ENCODE measurements around the gene CLDN8. TPM values are rescaled to one million over a fixed set of nuclear protein-coding genes. Genes with fewer than 3 reads are reported as not detected.
A peak's percentile ranks its signal among the peaks of the same experiment; 100 is the strongest.

The CLDN8 gene
- not detected for total RNA-seq

- DNase-seq (no peak), ATAC-seq (ENCODE audit: low read depth) (no peak)
- POLR2A ChIA-PET, result no interaction called here
- Mint-ChIP-seq H3K9me3 (no peaks in the 10 kb centered on the region), H3K4me1 (no peaks in the 10 kb centered on the region), H3K4me3 (no peak within 1 kb of the TSS), H3K27me3 (no peaks in the 10 kb centered on the region), H3K27ac (no peak within 1 kb of the TSS), H3K36me3 (no peaks in the 10 kb centered on the region)
Measured at GRCh38 chr21:30216041-30216723, at the start of gene CLDN8. CLDN8 (minus strand) TSS chr21:30216097; CDS start chr21:30215925, 172 bp downstream.

GRCh38 chr21:30257773-30258172 lies 41.9 kb upstream of the CLDN8 start:
- ATAC-seq (ENCODE audit: low read depth), result no peak
- Mint-ChIP-seq H3K4me3 (no peak overlapping the region), H3K27ac (no peak overlapping the region), H3K36me3 (no peaks in the 10 kb centered on the region), H3K9me3 (no peaks in the 10 kb centered on the region), H3K27me3 (no peaks in the 10 kb centered on the region), H3K4me1 (no peaks in the 10 kb centered on the region)
- no peak for DNase-seq
- POLR2A ChIA-PET, result no interaction called here

- Mint-ChIP-seq H3K27me3 (no peaks in the 10 kb centered on the region), H3K4me3 (no peak overlapping the region), H3K36me3 (no peaks in the 10 kb centered on the region), H3K9me3 (no peaks in the 10 kb centered on the region), H3K27ac (no peak overlapping the region), H3K4me1 (no peaks in the 10 kb centered on the region)
- POLR2A ChIA-PET, result no interaction called here
- DNase-seq, result no peak
- no peak for ATAC-seq (ENCODE audit: low read depth)
Measured at GRCh38 chr21:30256100-30256499, 40.2 kb upstream of the CLDN8 start.

GRCh38 chr21:30255679-30256078 lies 39.8 kb upstream of the CLDN8 start:
- H3K9me3 Mint-ChIP-seq, result no peaks in the 10 kb centered on the region
- POLR2A ChIA-PET, result no interaction called here
- ATAC-seq (ENCODE audit: low read depth), result no peak

GRCh38 chr21:30251781-30252180 lies 35.9 kb upstream of the CLDN8 start:
- Mint-ChIP-seq H3K27ac (no peak overlapping the region), H3K36me3 (no peaks in the 10 kb centered on the region), H3K4me1 (no peaks in the 10 kb centered on the region), H3K9me3 (no peaks in the 10 kb centered on the region), H3K4me3 (no peak overlapping the region), H3K27me3 (no peaks in the 10 kb centered on the region)
- DNase-seq (no peak), ATAC-seq (ENCODE audit: low read depth) (no peak)
- POLR2A ChIA-PET, result no interaction called here

More at GRCh38 chr21:30255679-30256078, 39.8 kb upstream of the CLDN8 start:
- Mint-ChIP-seq H3K27me3 (no peaks in the 10 kb centered on the region), H3K4me3 (no peak overlapping the region), H3K36me3 (no peaks in the 10 kb centered on the region), H3K4me1 (no peaks in the 10 kb centered on the region), H3K27ac (no peak overlapping the region)
- no peak for DNase-seq

- POLR2A ChIA-PET, result no interaction called here
- peak overlapping the region; percentile 44 for H3K27ac Mint-ChIP-seq
- no peaks in the 10 kb centered on the region for H3K4me1 Mint-ChIP-seq
Measured at GRCh38 chr21:30249936-30250335, 34.0 kb upstream of the CLDN8 start.

GRCh38 chr21:30248844-30249243 lies 32.9 kb upstream of the CLDN8 start:
- ATAC-seq (ENCODE audit: low read depth), result no peak
- DNase-seq, result no peak
- Mint-ChIP-seq H3K27me3 (no peaks in the 10 kb centered on the region), H3K4me3 (no peak overlapping the region), H3K36me3 (no peaks in the 10 kb centered on the region), H3K4me1 (no peaks in the 10 kb centered on the region), H3K27ac (no peak overlapping the region), H3K9me3 (no peaks in the 10 kb centered on the region)
- POLR2A ChIA-PET, result no interaction called here

More at GRCh38 chr21:30249936-30250335, 34.0 kb upstream of the CLDN8 start:
- ATAC-seq (ENCODE audit: low read depth), result no peak
- Mint-ChIP-seq H3K36me3 (no peaks in the 10 kb centered on the region), H3K4me3 (no peak overlapping the region), H3K9me3 (no peaks in the 10 kb centered on the region), H3K27me3 (no peaks in the 10 kb centered on the region)
- DNase-seq, result no peak

GRCh38 chr21:30245061-30245460 lies 29.2 kb upstream of the CLDN8 start:
- POLR2A ChIA-PET, result no interaction called here
- no peaks in the 10 kb centered on the region for H3K4me1 Mint-ChIP-seq
- no peak for ATAC-seq (ENCODE audit: low read depth)
- H3K9me3 Mint-ChIP-seq, result no peaks in the 10 kb centered on the region
- no peak overlapping the region for H3K4me3 Mint-ChIP-seq
- no peaks in the 10 kb centered on the region for H3K27me3 Mint-ChIP-seq
- H3K36me3 Mint-ChIP-seq, result no peaks in the 10 kb centered on the region
- H3K27ac Mint-ChIP-seq, result no peak overlapping the region
- no peak for DNase-seq

- DNase-seq (no peak), ATAC-seq (ENCODE audit: low read depth) (no peak)
- Mint-ChIP-seq H3K27me3 (no peaks in the 10 kb centered on the region), H3K27ac (no peak overlapping the region), H3K36me3 (no peaks in the 10 kb centered on the region), H3K4me1 (no peaks in the 10 kb centered on the region), H3K9me3 (no peaks in the 10 kb centered on the region), H3K4me3 (no peak overlapping the region)
- POLR2A ChIA-PET, result no interaction called here
Measured at GRCh38 chr21:30243691-30244090, 27.8 kb upstream of the CLDN8 start.

GRCh38 chr21:30240661-30241060 lies 24.8 kb upstream of the CLDN8 start:
- Mint-ChIP-seq H3K4me1 (no peaks in the 10 kb centered on the region), H3K4me3 (no peak overlapping the region), H3K9me3 (no peaks in the 10 kb centered on the region), H3K27me3 (no peaks in the 10 kb centered on the region), H3K27ac (no peak overlapping the region), H3K36me3 (no peaks in the 10 kb centered on the region)
- POLR2A ChIA-PET, result no interaction called here
- ATAC-seq (ENCODE audit: low read depth) (no peak), DNase-seq (no peak)

- Mint-ChIP-seq H3K4me1 (no peaks in the 10 kb centered on the region), H3K36me3 (no peaks in the 10 kb centered on the region), H3K9me3 (no peaks in the 10 kb centered on the region), H3K27ac (no peak overlapping the region), H3K27me3 (no peaks in the 10 kb centered on the region), H3K4me3 (no peak overlapping the region)
- ATAC-seq (ENCODE audit: low read depth), result no peak
- no peak for DNase-seq
- POLR2A ChIA-PET, result no interaction called here
Measured at GRCh38 chr21:30238168-30238567, 22.3 kb upstream of the CLDN8 start.

- no peak for DNase-seq
- POLR2A ChIA-PET, result interaction anchor here (0.7 kb wide), 1 partner anchor 1537 kb away, joined by 3 read pairs; no protein-coding TSS in a partner anchor
- no peak overlapping the region for H3K4me3 Mint-ChIP-seq
- no peaks in the 10 kb centered on the region for H3K9me3 Mint-ChIP-seq
- no peaks in the 10 kb centered on the region for H3K36me3 Mint-ChIP-seq
- no peaks in the 10 kb centered on the region for H3K27me3 Mint-ChIP-seq
- no peak for ATAC-seq (ENCODE audit: low read depth)
- no peak overlapping the region for H3K27ac Mint-ChIP-seq
- no peaks in the 10 kb centered on the region for H3K4me1 Mint-ChIP-seq
Measured at GRCh38 chr21:30234643-30235042, 18.7 kb upstream of the CLDN8 start.

GRCh38 chr21:30234050-30234449 lies 18.2 kb upstream of the CLDN8 start:
- Mint-ChIP-seq H3K9me3 (no peaks in the 10 kb centered on the region), H3K4me1 (no peaks in the 10 kb centered on the region), H3K27me3 (no peaks in the 10 kb centered on the region), H3K27ac (no peak overlapping the region), H3K36me3 (no peaks in the 10 kb centered on the region), H3K4me3 (no peak overlapping the region)
- ATAC-seq (ENCODE audit: low read depth) (no peak), DNase-seq (no peak)
- POLR2A ChIA-PET, result no interaction called here

- H3K27me3 Mint-ChIP-seq, result no peaks in the 10 kb centered on the region
- H3K27ac Mint-ChIP-seq, result no peak overlapping the region
- no peaks in the 10 kb centered on the region for H3K36me3 Mint-ChIP-seq
- H3K4me1 Mint-ChIP-seq, result no peaks in the 10 kb centered on the region
- no peak for DNase-seq
- no peak for ATAC-seq (ENCODE audit: low read depth)
- POLR2A ChIA-PET, result no interaction called here
- H3K4me3 Mint-ChIP-seq, result no peak overlapping the region
- H3K9me3 Mint-ChIP-seq, result no peaks in the 10 kb centered on the region
Measured at GRCh38 chr21:30233228-30234020, 17.5 kb upstream of the CLDN8 start.

Data from activated naive CD8-positive, alpha-beta T cell treated with anti-CD3 and anti-CD28 coated beads, Interleukin-2, amount 10 ng/mL, durations not matched to agents 7 days and 5 days (primary cell).